IPS-18c (cell line): ENCODE measurements around the gene NPHS2.
"Not testable (repeated sequence)": the region's sequence is repeated elsewhere in the genome, so short reads cannot be mapped to it uniquely, and the experiment has no call there.

Experiments used
- H3K4me3 ChIP-seq: 2 replicates; pipeline ENCODE4 v1.7.0; 2013; ENCODE audit warnings: low read depth, mild to moderate bottlenecking, low read length, moderate library complexity; ENCODE audit not compliant: insufficient read depth
- H3K9me3 ChIP-seq: one replicate; pipeline ENCODE4 v1.6.1; 2013; ENCODE audit warnings: mild to moderate bottlenecking, low read length, moderate library complexity; ENCODE audit not compliant: control insufficient read depth, insufficient read depth

Gene NPHS2

DNA sequence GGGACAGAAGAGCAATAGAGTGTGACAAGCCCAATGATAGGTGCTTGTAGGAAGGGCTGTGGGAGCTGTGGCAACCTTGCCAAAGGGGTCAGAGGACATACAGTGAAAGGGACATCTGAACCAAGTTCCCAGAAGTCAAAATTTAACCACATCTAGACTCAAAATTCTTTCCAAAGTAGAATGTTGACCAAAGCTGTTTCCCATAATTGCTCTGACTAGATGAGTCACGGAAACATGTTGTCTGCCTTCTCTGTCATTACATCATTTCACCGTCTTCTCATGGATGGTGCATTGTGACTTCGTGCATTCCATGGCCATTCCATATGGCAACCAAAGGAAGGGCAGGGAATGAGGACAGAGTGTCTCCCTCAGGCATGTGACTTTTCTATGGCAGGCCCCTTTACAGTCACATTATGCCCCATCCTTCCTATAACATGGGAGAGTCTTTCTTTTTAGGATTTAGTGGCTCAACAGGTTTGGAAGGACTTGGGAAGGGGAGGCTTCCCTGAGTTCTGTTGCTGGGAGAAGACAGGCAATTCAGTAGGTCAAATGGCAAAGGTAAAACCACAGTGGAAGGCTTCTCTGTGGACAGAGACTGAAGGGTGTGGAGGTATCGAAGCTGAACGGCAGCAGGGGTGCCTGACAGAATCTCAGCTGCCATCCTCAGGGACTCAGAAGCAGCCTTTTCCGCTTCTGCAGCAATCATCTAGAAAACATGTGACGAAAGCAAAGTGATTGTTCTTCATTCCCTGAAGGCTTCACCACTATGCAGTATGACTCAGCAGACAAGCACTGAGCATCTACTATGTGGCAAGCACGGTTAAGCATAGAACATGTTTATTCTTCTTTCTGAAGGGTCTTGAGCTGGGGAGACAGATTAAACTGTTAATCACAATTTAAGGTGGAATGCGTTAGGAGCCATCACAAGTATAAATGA lies 24.7 kb downstream of the NPHS2 start:
- H3K4me3 ChIP-seq, result no peak overlapping the region
- no peaks in the 10 kb centered on the region for H3K9me3 ChIP-seq

GRCh38 chr1:179549368-179549700 lies 26.4 kb downstream of the NPHS2 start:
- no peak overlapping the region for H3K4me3 ChIP-seq

GRCh38 chr1:179548666-179549367 lies 26.9 kb downstream of the NPHS2 start:
- Histone ChIP-seq H3K4me3 (no peak overlapping the region), H3K9me3 (peaks cover 1% of the 10 kb centered on the region)

More at GRCh38 chr1:179549368-179549700, 26.4 kb downstream of the NPHS2 start:
- no peaks in the 10 kb centered on the region for H3K9me3 ChIP-seq

- Histone ChIP-seq H3K9me3 (peaks cover 2% of the 10 kb centered on the region), H3K4me3 (no peak overlapping the region)
Observed at GRCh38 chr1:179547021-179547535, 28.7 kb downstream of the NPHS2 start.

DNA sequence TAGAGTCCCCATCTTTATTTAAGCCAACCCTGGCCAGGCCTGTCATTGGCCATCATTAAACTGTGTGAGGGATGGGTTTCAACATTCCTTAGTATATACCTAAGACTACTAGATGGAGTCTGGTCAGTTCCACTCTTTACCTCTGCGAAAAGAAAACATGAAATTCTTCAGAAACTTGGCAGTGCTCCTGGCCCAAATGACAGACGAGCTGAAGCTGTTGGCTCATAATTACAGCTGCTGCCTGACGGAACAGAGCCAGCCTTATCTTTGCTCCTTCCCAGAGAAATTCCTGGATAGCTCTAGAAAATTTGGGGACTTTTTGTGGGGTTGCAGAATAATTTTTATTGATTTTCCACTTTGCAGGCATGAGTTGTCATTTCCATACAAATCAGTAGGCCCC lies 30.4 kb downstream of the NPHS2 start:
- H3K9me3 ChIP-seq, result peaks cover 2% of the 10 kb centered on the region
- no peak overlapping the region for H3K4me3 ChIP-seq

- H3K9me3 ChIP-seq, result peaks cover 2% of the 10 kb centered on the region
- no peak overlapping the region for H3K4me3 ChIP-seq
Observed at GRCh38 chr1:179541774-179542173, 34.0 kb downstream of the NPHS2 start.

DNA sequence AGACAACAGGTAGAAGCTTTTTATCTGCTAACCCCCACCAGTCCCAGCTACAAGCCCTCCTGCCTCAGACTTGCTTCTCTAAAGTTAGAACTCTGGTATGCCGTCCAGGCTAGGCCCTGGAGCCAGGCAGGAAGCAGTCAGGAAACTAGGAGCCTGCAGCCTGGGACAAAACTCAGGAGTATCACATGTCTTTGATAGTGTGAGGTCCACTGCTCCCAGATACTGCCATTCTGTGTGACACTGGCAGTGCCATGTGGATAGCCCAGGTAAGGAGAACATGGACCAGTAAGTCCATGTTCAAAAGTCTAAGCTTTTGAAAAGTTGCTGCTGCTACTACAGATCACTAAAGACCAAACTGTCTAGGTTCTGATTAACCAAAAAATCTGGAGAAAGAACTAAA lies 45.4 kb downstream of the NPHS2 start:
- no peak overlapping the region for H3K4me3 ChIP-seq
- H3K9me3 ChIP-seq, result no peaks in the 10 kb centered on the region

- Histone ChIP-seq H3K9me3 (no peaks in the 10 kb centered on the region), H3K4me3 (no peak overlapping the region)
Observed at GRCh38 chr1:179529482-179530195, 46.1 kb downstream of the NPHS2 start.

DNA sequence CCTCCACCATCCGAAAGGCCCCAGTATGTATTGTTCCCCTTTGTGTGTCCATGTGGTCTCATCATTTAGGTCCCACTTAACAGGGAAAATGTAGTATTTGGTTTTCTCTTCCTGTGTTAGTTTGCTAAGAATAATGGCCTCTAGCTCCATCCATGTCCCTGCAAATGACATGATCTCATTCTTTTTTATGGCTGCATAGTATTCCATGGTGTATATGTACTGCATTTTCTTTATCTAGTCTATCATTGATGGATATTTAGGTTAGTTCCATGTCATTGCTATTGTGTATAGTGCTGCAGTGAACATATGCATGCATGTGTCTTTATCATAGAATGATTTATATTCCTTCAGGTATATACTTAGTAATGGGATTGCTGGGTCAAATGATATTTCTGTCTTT lies 57.2 kb downstream of the NPHS2 start:
- H3K4me3 ChIP-seq, H3K9me3 ChIP-seq: not testable (repeated sequence)

DNA sequence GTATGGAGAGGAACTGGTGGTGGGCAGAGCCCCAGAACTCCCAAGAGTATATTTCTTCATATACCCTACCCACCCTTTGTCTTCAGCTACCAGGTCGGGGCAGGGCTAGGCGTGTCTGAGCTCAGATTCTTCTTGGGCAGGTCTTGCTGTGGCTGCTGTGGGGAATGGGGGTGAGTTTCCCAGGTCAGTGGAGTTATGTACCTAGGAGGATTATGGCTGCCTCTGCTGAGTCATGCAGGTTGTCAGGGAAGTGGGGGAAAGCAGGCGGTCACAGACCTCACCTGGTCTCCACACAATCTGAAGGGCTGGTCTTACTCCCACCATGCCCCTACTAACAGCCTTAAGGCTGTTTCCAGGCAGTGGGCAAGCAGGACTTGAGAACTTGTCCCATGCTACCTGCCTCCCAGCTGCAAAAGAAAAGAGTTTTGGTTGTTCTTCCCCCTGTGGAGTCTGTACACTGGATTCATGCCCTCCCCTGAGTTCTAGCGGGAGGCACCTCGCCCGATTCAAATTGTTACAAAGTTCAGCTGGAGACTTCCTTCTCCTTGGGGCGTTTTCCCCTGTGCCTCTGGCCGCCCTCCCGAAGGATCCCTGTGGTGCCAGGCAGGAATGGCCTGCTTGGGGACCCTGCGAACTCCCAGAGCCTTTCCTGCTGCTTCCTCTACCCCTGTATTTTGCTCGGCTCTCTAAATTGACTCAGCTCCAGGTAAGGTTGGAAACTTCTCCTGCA lies 58.6 kb downstream of the NPHS2 start:
- H3K4me3 ChIP-seq, result no peak overlapping the region
- no peaks in the 10 kb centered on the region for H3K9me3 ChIP-seq

GRCh38 chr1:179510038-179510437 lies 65.7 kb downstream of the NPHS2 start:
- no peaks in the 10 kb centered on the region for H3K9me3 ChIP-seq
- H3K4me3 ChIP-seq, result no peak overlapping the region

- Histone ChIP-seq H3K9me3 (no peaks in the 10 kb centered on the region), H3K4me3 (no peak overlapping the region)
Observed at GRCh38 chr1:179509384-179509783, 66.4 kb downstream of the NPHS2 start.

- H3K4me3 ChIP-seq, result no peak overlapping the region
- no peaks in the 10 kb centered on the region for H3K9me3 ChIP-seq
Observed at GRCh38 chr1:179506199-179506598, 69.5 kb downstream of the NPHS2 start.
